Measurements from ENCODE around the gene SNAPIN. TPM values are rescaled to one million over a fixed set of nuclear protein-coding genes. Genes with fewer than 3 reads are reported as not detected.

Gene SNAPIN
- polyA plus RNA-seq, 3 donors, result 30.7 to 141 (median 135) TPM

- WGBS (ENCODE audit: insufficient coverage), result 86% methylated on average over 8 of the region's 11 CpGs
- Histone ChIP-seq H3K9ac (ENCODE audit: insufficient read depth, low read length, poor library complexity, severe bottlenecking) (no peak overlapping the region), H3K27ac (ENCODE audit: low read depth in 1 of 2, low read length in 2 of 2) (no peak overlapping the region), H4K20me1 (ENCODE audit: insufficient read depth, low read length) (no peaks in the 10 kb centered on the region), H3K27me3 (ENCODE audit: control insufficient read depth in 2 of 2, insufficient read depth in 2 of 2, low read length in 2 of 2) (peaks cover 2 to 18% of the 10 kb centered on the region in 2 donors), H3K4me1 (ENCODE audit: control insufficient read depth in 1 of 2, insufficient read depth in 2 of 2, low read length in 2 of 2) (no peaks in the 10 kb centered on the region), H3K9me3 (replicated peaks in 1 of 2; ENCODE audit: control insufficient read depth in 1 of 2, insufficient read depth in 1 of 2, low read length in 2 of 2) (no peaks in the 10 kb centered on the region), H3K79me2 (ENCODE audit: insufficient read depth, low read length) (no peaks in the 10 kb centered on the region), H3K4me2 (replicated peaks; ENCODE audit: extremely low read depth, low read length, poor library complexity, severe bottlenecking) (no peak overlapping the region), H3K4me3 (replicated peaks in 1 of 3; ENCODE audit: low read depth in 2 of 3, low read length in 3 of 3) (no peak overlapping the region), H3K36me3 (replicated peaks in 1 of 2; ENCODE audit: control insufficient read depth in 1 of 2, insufficient read depth in 2 of 2, low read length in 2 of 2) (no peaks in the 10 kb centered on the region), H2AFZ (ENCODE audit: insufficient read depth, low read depth, low read length, poor library complexity, severe bottlenecking) (no peak overlapping the region)
- peaks cover 11% of the 10 kb centered on the region for H3K4me1 Mint-ChIP-seq
- no peak overlapping the region for H3K4me3 Mint-ChIP-seq
- H3K27ac Mint-ChIP-seq, result no peak overlapping the region
- TF ChIP-seq CTCF (IDR thresholded peaks at IDR 0.05), result no peak
- H3K9me3 Mint-ChIP-seq, result peaks cover 0 to 3% (median 0%) of the 10 kb centered on the region in 7 donors
- peaks cover 15 to 24% (median 17%) of the 10 kb centered on the region in 3 donors for H3K27me3 Mint-ChIP-seq (ENCODE audit: low read depth in 3 of 3)
- H3K36me3 Mint-ChIP-seq, result peaks cover 0 to under 1% of the 10 kb centered on the region in 2 donors
- DNase-seq, result no peak
- intact Hi-C loops (cut with micrococcal nuclease), result no loop called here
Measured at GRCh38 chr1:153685544-153686340, 27.2 kb downstream of the SNAPIN start.

- Histone ChIP-seq H3K4me1 (ENCODE audit: control insufficient read depth in 1 of 2, insufficient read depth in 2 of 2, low read length in 2 of 2) (no peaks in the 10 kb centered on the region), H3K27me3 (ENCODE audit: control insufficient read depth in 2 of 2, insufficient read depth in 2 of 2, low read length in 2 of 2) (peaks cover 0 to 4% of the 10 kb centered on the region in 2 donors), H3K79me2 (ENCODE audit: insufficient read depth, low read length) (no peaks in the 10 kb centered on the region), H2AFZ (ENCODE audit: insufficient read depth, low read depth, low read length, poor library complexity, severe bottlenecking) (no peak overlapping the region), H3K9ac (ENCODE audit: insufficient read depth, low read length, poor library complexity, severe bottlenecking) (no peak overlapping the region), H3K27ac (ENCODE audit: low read depth in 1 of 2, low read length in 2 of 2) (no peak overlapping the region), H3K4me3 (replicated peaks in 1 of 3; ENCODE audit: low read depth in 2 of 3, low read length in 3 of 3) (no peak overlapping the region), H3K9me3 (replicated peaks in 1 of 2; ENCODE audit: control insufficient read depth in 1 of 2, insufficient read depth in 1 of 2, low read length in 2 of 2) (no peaks in the 10 kb centered on the region), H4K20me1 (ENCODE audit: insufficient read depth, low read length) (no peaks in the 10 kb centered on the region), H3K36me3 (replicated peaks in 1 of 2; ENCODE audit: control insufficient read depth in 1 of 2, insufficient read depth in 2 of 2, low read length in 2 of 2) (no peaks in the 10 kb centered on the region), H3K4me2 (replicated peaks; ENCODE audit: extremely low read depth, low read length, poor library complexity, severe bottlenecking) (no peak overlapping the region)
- Mint-ChIP-seq H3K27me3 (ENCODE audit: low read depth in 3 of 3) (peaks cover 3 to 9% (median 4%) of the 10 kb centered on the region in 3 donors), H3K27ac (no peak overlapping the region), H3K4me1 (peaks cover 13% of the 10 kb centered on the region), H3K4me3 (no peak overlapping the region), H3K36me3 (no peaks in the 10 kb centered on the region), H3K9me3 (peaks cover 0 to 3% (median 0%) of the 10 kb centered on the region in 7 donors)
- intact Hi-C loops (cut with micrococcal nuclease), result no loop called here
- TF ChIP-seq CTCF (IDR thresholded peaks at IDR 0.05), result no peak
- 96% methylated on average over 11 of the region's 16 CpGs for WGBS (ENCODE audit: insufficient coverage)
- DNase-seq, result no peak
Measured at GRCh38 chr1:153687346-153688125, 29.0 kb downstream of the SNAPIN start.
